Suprapubic skin (tissue), 4 donors: ENCODE results near the gene MYO16. TPM values are rescaled to one million over a fixed set of nuclear protein-coding genes. Genes with fewer than 3 reads are reported as not detected.

Experiments used
- DNase-seq, 2 donors: peaks; one replicate each; pipeline ENCODE4 v3.0.0-alpha.2; 2019; ENCODE audit warnings: low spot score in 2 of 2
- H3K27ac ChIP-seq: fragments of 200-600 bp; sonication (generic); one replicate; pipeline ENCODE4 v1.5.1; 2019
- H3K27me3 ChIP-seq: fragments of 200-600 bp; sonication (generic); one replicate; pipeline ENCODE4 v1.5.1; 2019
- H3K36me3 ChIP-seq: fragments of 200-600 bp; sonication (generic); one replicate; pipeline ENCODE4 v1.5.1; 2019
- H3K4me1 ChIP-seq: fragments of 200-600 bp; sonication (generic); one replicate; pipeline ENCODE4 v1.5.1; 2019
- H3K4me3 ChIP-seq: fragments of 200-600 bp; sonication (generic); one replicate; pipeline ENCODE4 v1.5.1; 2019; ENCODE audit warnings: mild to moderate bottlenecking
- H3K9me3 ChIP-seq: fragments of 200-600 bp; sonication (generic); one replicate; pipeline ENCODE4 v1.5.1; 2019
- EP300 ChIP-seq: sonication (generic); formaldehyde crosslinking; IDR thresholded peaks from one replicate; pipeline ENCODE4 v1.6.1; 2017; ENCODE audit warnings: antibody characterized with exemption
- POLR2A ChIP-seq, 2 donors: fragments of 450-650 bp; IDR thresholded peaks; one replicate each; pipeline ENCODE4 v1.6.1; 2017; ENCODE audit warnings: antibody characterized with exemption in 2 of 2, mild to moderate bottlenecking in 2 of 2, moderate library complexity in 2 of 2
- POLR2AphosphoS5 ChIP-seq, 3 donors: sonication (generic); formaldehyde crosslinking; IDR thresholded peaks; one replicate each; pipeline ENCODE4 v1.6.1; 2017; ENCODE audit warnings: antibody characterized with exemption in 3 of 3
- WGBS: methylation state at CpG from one replicate; pipeline ENCODE4 v1.1.5; 2018; 5-methylcytosine and 5-hydroxymethylcytosine counted together
- total RNA-seq, 4 donors: library from RNA; depleted of rRNA; stranded (reverse); fragments of >200 nt; gene quantifications; one replicate each; pipeline ENCODE4 v1.1.0, GENCODE V29; 2016
- TF ChIP-seq, protein P1 (sequence below), 2 donors: fragments of 200-600 bp in 1 of 2; fragments of 450-650 bp in 1 of 2; sonication (generic) in 1 of 2; IDR thresholded peaks; one replicate each; pipeline ENCODE4 v1.5.1; 2016 to 2019; ENCODE audit warnings: antibody characterized with exemption in 2 of 2, mild to moderate bottlenecking in 1 of 2, moderate library complexity in 1 of 2

The MYO16 gene
- total RNA-seq, 4 donors from 2014 or later = 0.08 to 0.98 (median 0.25) TPM

DNA sequence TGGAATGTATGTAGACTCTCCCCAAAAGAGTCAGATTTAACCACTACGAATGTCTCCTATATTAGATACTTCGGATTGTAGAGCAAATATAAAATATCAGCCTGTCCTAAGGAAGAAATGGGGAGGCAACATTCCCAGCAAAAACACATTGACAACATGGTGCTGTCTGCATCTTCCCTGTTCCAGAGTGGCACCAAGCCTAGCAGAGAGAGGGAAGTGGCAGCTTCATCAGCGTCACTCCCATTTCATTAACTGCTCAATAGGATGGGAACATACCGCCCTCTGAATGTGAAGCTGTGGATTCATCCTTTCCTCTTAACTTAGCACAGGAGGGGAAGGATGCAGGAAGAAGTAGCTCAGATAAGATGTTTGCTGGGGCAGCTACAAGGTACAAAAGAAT is 45.4 kb downstream of the MYO16 start:
- TF ChIP-seq POLR2A (IDR thresholded peaks at IDR 0.05) (no peak), POLR2AphosphoS5 (IDR thresholded peaks at IDR 0.05) (no peak), EP300 (no peak)
- TF ChIP-seq, protein P1, sequence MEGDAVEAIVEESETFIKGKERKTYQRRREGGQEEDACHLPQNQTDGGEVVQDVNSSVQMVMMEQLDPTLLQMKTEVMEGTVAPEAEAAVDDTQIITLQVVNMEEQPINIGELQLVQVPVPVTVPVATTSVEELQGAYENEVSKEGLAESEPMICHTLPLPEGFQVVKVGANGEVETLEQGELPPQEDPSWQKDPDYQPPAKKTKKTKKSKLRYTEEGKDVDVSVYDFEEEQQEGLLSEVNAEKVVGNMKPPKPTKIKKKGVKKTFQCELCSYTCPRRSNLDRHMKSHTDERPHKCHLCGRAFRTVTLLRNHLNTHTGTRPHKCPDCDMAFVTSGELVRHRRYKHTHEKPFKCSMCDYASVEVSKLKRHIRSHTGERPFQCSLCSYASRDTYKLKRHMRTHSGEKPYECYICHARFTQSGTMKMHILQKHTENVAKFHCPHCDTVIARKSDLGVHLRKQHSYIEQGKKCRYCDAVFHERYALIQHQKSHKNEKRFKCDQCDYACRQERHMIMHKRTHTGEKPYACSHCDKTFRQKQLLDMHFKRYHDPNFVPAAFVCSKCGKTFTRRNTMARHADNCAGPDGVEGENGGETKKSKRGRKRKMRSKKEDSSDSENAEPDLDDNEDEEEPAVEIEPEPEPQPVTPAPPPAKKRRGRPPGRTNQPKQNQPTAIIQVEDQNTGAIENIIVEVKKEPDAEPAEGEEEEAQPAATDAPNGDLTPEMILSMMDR (IDR thresholded peaks at IDR 0.05) = no peak
- H3K4me1 ChIP-seq = no peaks in the 10 kb centered on the region
- no peaks in the 10 kb centered on the region for H3K27me3 ChIP-seq
- no peak for DNase-seq
- no peak overlapping the region for H3K27ac ChIP-seq
- H3K4me3 ChIP-seq = no peak overlapping the region
- 82% methylated on average over 4 of the region's 4 CpGs for WGBS
- H3K9me3 ChIP-seq = no peaks in the 10 kb centered on the region
- no peaks in the 10 kb centered on the region for H3K36me3 ChIP-seq

DNA sequence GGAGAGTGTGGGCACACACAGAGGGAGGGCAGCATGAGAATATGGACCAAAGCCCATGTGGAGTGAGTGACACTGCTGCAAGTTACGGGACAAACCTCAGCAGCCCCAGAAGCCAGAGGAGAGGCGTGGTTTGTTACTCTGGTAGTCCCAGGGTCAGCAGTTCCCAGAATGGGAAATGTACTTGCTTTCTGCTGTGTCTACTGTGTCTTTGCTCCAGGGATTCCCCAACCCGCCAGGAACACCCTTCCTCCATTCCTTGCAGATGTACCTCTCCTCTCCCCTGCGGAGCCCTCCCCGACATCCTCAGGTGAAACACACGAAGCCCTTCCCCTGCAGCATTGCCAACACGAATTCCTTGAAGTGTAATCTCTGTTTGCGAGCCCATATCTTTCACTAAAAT is 47.2 kb downstream of the MYO16 start:
- Histone ChIP-seq H3K27me3 (no peaks in the 10 kb centered on the region), H3K4me1 (no peaks in the 10 kb centered on the region), H3K27ac (no peak overlapping the region), H3K4me3 (no peak overlapping the region), H3K9me3 (no peaks in the 10 kb centered on the region), H3K36me3 (no peaks in the 10 kb centered on the region)
- no peak for DNase-seq
- TF ChIP-seq, protein P1 (IDR thresholded peaks at IDR 0.05) = no peak
- no peak for TF ChIP-seq POLR2A (IDR thresholded peaks at IDR 0.05)
- TF ChIP-seq POLR2AphosphoS5 (IDR thresholded peaks at IDR 0.05) = no peak
- no peak for TF ChIP-seq EP300
- 48% methylated on average over 8 of the region's 8 CpGs for whole genome bisulfite sequencing

DNA sequence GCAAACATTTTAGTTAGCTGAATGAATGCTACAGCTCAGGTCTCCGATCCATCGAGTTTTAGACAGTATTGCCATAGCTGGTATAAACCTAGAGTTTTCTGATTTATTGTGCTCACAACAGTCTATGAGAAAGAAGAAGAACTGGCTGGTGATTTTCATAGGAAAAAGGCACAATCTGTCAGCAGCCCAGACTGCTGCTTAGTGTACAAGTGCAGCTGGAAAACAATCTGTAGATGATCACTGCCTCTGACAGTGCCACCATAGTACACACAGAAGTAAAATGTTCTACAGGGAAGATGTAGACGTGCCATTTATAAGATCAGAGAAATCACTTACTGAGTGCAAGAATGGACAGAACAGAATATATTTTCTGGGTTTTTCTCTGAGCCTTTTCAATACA is 48.4 kb downstream of the MYO16 start:
- H3K27ac ChIP-seq = no peak overlapping the region
- H3K4me3 ChIP-seq = no peak overlapping the region
- H3K36me3 ChIP-seq = no peaks in the 10 kb centered on the region
- TF ChIP-seq POLR2A (IDR thresholded peaks at IDR 0.05) (no peak), POLR2AphosphoS5 (IDR thresholded peaks at IDR 0.05) (no peak), EP300 (no peak)
- TF ChIP-seq, protein P1 (IDR thresholded peaks at IDR 0.05) = no peak
- H3K4me1 ChIP-seq = no peaks in the 10 kb centered on the region
- 68% methylated on average over 3 of the region's 3 CpGs for WGBS
- DNase-seq = no peak
- H3K9me3 ChIP-seq = no peaks in the 10 kb centered on the region
- H3K27me3 ChIP-seq = no peaks in the 10 kb centered on the region

DNA sequence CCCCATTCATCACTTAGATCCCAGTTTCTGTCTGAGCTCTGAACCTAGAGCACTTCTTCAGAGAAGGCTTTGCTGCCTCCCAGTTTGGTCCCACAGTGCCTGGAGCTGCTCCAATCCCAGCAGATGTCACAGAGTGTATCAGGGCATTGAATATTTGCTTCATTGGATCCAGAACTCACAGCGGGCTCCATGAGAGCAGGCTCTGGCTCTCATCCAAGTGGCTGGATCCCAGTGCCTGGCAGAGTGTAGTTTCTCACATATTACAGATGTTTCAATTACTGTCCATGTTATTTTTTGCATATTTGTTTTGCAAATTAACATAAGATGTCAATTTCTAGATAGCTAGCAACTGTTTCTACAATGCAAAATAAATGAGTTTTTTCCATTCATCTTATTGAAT is 50.6 kb downstream of the MYO16 start:
- no peaks in the 10 kb centered on the region for H3K36me3 ChIP-seq
- no peak for DNase-seq
- 88% methylated on average over 1 of the region's 1 CpG for WGBS
- no peaks in the 10 kb centered on the region for H3K27me3 ChIP-seq
- H3K9me3 ChIP-seq = no peaks in the 10 kb centered on the region
- no peaks in the 10 kb centered on the region for H3K4me1 ChIP-seq
- TF ChIP-seq, protein P1 (IDR thresholded peaks at IDR 0.05) = no peak
- no peak for TF ChIP-seq EP300
- TF ChIP-seq POLR2A (IDR thresholded peaks at IDR 0.05) = no peak
- no peak for TF ChIP-seq POLR2AphosphoS5 (IDR thresholded peaks at IDR 0.05)
- no peak overlapping the region for H3K27ac ChIP-seq
- no peak overlapping the region for H3K4me3 ChIP-seq

DNA sequence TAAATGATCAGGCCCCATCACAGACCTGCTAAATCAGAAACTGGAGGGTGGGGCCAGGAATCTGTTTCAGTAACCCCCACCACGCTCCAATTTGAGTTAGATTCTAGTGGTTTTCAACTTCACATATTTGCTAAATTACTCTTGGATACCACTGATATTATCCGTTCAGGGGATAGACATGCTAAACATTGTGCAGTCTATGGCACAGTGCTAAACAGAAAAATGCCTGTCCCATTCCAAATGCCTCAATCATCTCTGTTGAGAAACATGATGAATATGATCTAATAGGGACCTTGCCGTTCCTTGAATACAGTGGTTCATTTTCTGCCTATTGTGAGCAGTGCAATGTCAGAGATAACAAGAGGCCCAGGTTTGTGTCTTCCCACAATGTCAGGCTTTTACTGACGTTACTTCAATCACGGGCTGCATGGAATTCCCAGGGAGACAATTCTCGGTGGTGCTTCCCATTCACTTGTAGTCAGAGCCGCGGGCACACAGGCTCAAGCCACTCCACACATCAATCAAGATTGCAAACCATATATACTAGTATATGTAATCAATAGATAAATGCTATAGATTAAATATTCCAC is 52.7 kb downstream of the MYO16 start:
- H3K4me1 ChIP-seq = no peaks in the 10 kb centered on the region
- H3K27me3 ChIP-seq = no peaks in the 10 kb centered on the region
- H3K36me3 ChIP-seq = no peaks in the 10 kb centered on the region
- no peak for TF ChIP-seq POLR2AphosphoS5 (IDR thresholded peaks at IDR 0.05)
- TF ChIP-seq, protein P1 (IDR thresholded peaks at IDR 0.05) = no peak
- no peak for TF ChIP-seq EP300
- H3K27ac ChIP-seq = no peak overlapping the region
- no peak overlapping the region for H3K4me3 ChIP-seq
- 83% methylated on average over 8 of the region's 8 CpGs for WGBS
- H3K9me3 ChIP-seq = no peaks in the 10 kb centered on the region
- no peak for DNase-seq
